MM.1S (cell line): ENCODE results near the gene C7orf33.

Experiments
- EZH2 ChIP-seq: fragments of 300-600 bp; sonication (generic); optimal IDR thresholded peaks from 2 replicates; pipeline ENCODE3; 2017; ENCODE audit warnings: low read depth, mild to moderate bottlenecking, antibody characterized with exemption, low read length, mixed read lengths
- EZH2phosphoT487 ChIP-seq: fragments of 300-600 bp; sonication (generic); IDR thresholded peaks from 2 replicates; pipeline ENCODE4 v1.6.1; 2018; ENCODE audit warnings: antibody characterized with exemption, low read length
- TF ChIP-seq, protein P1 (sequence below): fragments of 300-600 bp; sonication (generic); IDR thresholded peaks from 2 replicates; pipeline ENCODE4 v1.5.1; 2016; ENCODE audit warnings: antibody characterized with exemption, low read length, mixed read lengths

DNA sequence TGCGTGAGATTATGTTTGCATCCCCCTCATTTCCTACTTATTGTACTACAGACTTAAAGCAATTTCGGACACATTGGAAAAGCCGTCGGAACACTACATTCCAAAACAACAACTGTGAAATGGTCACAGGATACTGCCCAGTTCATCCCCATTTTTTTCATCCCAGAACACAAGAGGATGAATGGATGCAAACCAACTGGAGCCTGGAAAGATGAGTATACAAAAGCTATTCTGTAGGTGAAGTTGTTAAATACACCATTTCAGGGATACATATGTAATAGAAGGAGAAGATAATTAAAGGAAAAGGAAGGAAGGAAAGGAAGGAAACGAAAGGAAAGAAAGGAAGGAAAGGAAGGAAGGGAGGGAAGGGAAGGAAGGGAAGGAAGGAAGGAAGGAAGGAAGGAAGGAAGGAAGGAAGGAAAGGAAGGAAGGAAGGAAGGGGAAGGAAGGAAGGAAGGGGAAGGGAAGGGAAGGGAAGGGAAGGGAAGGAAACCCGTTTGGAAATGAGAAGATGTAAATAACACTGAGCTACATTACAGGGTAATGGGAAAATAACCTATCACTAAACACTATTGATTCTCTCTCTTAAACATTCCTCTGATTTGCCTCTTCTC is 48.6 kb upstream of the C7orf33 start:
- TF ChIP-seq, protein P1, sequence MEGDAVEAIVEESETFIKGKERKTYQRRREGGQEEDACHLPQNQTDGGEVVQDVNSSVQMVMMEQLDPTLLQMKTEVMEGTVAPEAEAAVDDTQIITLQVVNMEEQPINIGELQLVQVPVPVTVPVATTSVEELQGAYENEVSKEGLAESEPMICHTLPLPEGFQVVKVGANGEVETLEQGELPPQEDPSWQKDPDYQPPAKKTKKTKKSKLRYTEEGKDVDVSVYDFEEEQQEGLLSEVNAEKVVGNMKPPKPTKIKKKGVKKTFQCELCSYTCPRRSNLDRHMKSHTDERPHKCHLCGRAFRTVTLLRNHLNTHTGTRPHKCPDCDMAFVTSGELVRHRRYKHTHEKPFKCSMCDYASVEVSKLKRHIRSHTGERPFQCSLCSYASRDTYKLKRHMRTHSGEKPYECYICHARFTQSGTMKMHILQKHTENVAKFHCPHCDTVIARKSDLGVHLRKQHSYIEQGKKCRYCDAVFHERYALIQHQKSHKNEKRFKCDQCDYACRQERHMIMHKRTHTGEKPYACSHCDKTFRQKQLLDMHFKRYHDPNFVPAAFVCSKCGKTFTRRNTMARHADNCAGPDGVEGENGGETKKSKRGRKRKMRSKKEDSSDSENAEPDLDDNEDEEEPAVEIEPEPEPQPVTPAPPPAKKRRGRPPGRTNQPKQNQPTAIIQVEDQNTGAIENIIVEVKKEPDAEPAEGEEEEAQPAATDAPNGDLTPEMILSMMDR = no peak
- TF ChIP-seq EZH2 (no peak), EZH2phosphoT487 (no peak)
